ENCODE measurements around the gene CAMK2N2.

GRCh38 chr3:184308744-184309143 is 47.4 kb upstream of the CAMK2N2 start:
- TF ChIP-seq CTCF (IDR thresholded peaks at IDR 0.05) (no peak), EZH2 (IDR thresholded peaks at IDR 0.05; ENCODE audit: borderline replicate concordance, insufficient read depth, low read depth, low read length, poor library complexity, severe bottlenecking) (no peak)
